Fibroblast of skin of abdomen (primary cell): Measurements from ENCODE around the gene RASGRF2.

Source experiments
- DNase-seq: peaks from one replicate; pipeline ENCODE4 v3.0.0-alpha.2; 2013

Gene RASGRF2

DNA sequence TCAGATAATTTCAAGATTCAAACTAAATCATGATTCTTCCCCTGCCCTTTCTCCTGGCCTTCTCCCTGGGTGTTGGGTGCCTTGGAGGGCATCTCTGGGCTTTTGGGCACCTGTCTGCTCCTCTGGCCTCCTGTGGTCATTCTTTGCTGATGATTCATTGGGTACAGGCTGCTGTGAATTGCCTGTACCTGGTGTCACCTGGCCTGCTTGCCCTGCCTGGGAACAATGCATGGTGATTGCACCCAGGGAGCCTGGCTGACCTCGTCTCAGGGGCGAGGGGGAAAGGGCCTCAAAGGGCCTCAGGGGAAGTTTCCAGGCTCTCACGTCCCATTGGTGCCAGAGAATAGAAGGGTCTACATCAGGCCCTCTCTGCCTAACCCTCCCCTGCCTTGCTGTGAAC lies 252.9 kb downstream of the RASGRF2 start:
- DNase-seq, result no peak

DNA sequence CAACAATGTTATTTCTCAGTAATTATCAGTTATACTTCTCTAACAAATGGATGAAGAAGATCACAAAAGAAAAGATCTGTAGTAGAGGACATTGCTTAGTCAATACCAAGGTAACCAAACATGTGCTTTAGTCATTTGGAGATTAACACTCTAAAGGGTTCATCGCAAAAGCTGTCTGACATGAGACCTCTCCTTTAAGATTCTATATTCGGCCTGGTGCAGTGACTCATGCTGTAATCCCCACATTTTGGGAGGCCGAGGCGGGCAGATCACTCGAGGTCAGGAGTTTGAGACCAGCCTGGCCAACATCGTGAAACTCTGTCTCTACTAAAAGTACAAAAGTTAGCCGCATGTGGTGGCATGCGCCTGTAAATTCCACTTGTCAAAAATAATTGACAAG lies 254.7 kb downstream of the RASGRF2 start:
- DNase-seq, result no peak

DNA sequence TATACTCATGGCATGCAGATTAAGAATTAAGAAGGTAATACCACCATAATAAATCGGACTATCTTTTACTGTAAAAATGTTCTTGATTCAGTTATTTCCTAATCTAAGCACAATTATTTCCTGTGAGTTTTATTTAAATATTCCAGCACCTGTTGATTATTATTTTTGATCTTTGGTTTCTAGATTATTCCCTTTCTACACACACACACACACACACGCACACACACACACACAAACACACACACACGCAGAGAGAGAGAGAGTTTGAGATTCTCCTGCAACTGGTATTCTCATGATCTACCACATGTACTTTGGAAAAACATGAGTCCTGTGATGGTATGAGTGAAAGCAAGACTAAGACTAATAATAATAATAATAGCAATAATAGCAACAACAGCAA lies 256.0 kb downstream of the RASGRF2 start:
- DNase-seq, result no peak

DNA sequence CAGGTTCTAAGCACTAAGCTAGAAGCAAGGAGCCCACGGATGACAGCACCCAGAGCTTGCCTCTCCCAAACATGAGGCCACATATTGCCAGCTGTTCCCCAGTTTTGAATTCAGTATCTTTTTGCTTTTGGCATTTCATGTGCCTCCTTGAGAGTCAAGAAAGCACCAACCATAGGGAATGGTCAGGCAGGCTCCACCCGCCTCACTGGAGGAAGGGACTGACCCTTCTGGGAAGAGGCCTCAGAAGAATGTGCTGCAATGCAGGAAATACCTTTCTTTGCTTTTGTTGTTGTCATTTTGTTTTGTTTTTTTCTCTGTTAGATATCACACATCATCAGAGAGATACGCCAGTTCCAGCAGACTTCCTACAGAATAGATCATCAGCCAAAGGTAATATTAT lies 259.2 kb downstream of the RASGRF2 start:
- DNase-seq, result no peak

DNA sequence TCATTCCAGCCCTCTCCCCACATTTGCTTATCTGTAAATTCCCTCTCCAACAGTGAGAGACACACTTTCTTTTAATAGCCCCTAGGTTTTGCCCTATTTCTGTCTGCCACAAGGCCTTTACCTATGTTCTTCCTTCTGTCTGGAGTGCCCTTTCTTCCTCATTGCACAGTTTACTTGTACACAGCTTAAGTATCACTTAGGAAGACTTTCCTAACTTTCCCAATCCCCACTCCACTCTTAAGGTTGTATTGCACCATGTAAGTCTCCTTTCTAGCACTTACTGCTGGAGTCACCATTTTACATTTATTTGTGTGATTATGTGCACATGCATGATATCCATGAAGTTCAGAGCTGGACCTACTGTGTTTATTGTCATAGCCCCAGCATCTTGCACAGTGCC lies 262.1 kb downstream of the RASGRF2 start:
- DNase-seq, result no peak

DNA sequence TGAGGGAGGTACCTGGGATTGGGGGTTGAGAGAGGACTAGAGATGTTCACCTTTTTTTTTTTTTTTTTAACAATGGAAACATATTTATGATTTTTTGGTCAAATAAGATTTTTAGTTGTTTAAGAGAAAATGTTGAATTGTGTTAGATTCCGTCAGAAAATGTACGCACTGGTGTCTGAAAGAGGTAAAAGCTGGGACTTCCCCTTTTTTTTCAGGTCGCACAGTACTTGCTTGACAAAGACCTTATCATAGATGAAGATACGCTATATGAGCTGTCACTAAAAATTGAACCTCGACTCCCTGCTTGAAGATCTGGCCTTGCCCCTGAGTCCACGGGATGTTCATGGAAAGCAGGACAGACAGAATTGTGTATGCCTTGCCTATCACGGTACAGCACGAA lies 265.3 kb downstream of the RASGRF2 start:
- DNase-seq, result no peak

DNA sequence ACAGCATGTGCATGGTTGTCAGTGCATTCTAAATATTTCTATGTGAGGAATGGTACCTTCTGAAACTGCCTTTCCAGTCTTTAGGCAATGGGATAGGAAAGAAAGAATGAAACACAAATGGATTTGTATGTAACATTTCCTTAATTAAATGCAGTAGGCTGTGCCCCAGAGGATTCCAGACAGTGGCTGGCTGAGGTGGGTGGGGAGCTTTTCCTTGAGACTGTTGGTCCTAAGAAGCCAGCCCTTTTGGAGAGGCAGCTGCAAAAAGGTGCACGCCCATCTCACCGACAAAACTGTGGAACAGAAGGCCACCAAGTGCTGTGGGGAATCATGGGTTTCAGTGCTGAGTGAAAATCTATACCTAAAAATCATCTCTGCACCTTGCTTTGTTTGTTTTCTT lies 266.1 kb downstream of the RASGRF2 start:
- DNase-seq, result no peak

DNA sequence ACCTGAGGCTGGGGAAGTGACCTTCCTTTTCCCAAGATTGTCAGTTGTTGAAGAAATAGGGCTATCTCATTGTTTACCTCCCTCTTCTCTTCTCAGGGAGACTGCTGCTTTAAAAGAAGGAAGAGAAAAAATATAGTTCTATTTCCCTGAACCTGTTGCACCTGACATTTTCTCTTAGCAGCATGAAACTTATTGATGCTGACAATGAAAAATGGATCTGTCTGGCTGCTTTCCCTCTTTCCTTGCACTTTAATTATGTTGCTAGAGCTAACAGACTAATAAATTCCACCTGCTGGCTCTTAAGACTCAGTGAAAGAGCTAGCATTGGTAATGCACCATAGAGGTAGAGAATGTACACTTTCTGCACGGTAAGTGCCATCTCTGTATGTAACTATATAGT lies 266.8 kb downstream of the RASGRF2 start:
- DNase-seq, result no peak

DNA sequence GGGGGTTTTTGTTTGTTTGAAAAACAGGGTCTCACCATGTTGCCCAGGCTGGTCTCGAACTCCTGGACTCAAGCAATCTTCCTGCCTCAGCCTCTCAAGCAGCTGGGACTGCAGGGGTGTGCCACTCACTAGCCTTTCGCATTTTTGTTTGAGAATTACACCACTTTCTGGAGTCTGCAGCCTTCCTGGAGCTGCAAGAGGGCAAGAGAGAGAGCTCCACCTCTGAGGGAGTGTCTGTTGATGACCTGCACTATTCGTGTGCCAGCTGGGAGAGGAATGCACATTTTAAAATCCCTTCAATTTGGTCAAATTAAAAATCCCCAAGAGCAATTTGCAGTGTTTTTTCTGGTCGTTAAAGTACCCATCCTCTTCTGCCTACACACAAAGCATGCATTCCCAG lies 267.9 kb downstream of the RASGRF2 start:
- no peak for DNase-seq

DNA sequence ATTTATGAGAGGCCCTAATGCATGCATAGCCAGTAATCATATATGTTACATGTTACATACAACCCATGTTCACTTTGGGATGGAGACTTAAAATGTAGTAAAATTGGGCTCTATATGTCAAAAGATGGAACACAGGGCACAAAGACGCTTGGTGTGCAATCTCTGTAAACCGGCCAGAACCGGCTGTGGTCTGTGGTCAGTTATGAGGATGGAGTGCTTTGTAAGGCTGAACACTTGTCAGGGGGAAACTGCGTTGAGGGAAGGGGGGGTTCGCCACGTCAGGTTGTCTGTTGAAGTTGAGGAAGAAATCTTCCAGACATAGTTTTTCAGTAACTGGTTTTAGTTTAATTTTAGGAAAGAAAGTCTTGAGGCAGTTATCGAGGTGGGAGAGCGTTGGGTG lies 270.3 kb downstream of the RASGRF2 start:
- no peak for DNase-seq

DNA sequence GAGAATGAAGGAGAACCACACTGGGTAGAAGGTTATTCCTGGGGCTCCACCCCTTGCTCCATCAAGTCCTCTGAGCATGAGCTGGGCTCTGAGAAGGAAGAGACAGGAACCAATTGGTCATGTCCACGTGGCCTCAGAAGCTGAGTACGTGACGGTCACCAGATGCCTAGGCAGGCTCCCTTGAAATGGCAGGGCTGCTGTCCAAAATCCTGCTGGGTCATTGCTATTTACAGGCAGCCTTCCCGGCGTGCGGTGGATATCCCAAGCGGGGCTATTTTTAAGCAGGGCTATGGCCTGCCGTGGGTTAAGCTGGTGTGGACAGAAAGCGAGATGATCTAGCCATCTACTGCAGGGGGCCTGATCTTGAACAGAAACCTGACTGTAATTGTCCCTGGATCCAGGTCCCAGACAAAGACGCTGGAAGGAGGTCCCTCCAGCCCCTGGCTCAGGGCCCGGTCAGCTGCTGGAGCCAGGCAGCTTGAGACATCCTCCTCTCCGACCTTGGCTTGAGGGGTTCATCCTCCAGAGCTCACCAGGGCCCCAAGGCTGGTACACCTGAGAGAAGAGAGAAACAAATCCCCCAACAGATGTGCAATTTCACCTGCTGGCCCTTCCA lies 272.4 kb downstream of the RASGRF2 start:
- no peak for DNase-seq

DNA sequence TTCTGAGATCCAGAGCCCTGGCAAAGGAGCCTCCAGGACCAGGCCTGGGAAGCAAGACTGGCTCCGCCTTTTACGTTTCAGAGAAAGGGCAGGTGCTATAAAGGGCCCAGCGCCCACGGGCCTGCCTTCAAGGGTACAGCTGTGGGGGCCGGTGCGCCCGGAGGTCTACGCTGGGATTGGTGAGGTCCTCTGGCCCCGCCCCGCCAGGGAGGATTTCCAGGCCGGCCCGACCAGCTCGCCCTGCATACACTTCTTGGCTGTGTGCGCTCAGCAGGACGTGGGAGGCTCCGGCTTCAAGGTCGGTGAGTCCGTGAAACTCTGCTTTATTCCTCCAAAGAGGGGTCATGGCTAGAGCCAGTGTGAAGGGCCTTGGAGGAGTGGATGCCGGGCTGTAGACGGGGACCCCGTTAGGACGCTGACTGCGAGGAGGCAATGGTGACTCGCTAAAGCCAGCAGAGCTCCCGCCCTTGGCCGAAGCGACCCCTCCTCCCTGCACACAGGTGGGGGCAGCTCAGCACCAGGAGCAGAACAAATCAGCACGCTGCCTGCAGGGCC lies 273.0 kb downstream of the RASGRF2 start, which contains the start of gene CKMT2:
Gene CKMT2, plus strand, starts transcription at position 243 of the 555 bp plus-strand sequence. CDS start 17,811 bp downstream, outside the sequence.
- DNase-seq, result peak; percentile 9

DNA sequence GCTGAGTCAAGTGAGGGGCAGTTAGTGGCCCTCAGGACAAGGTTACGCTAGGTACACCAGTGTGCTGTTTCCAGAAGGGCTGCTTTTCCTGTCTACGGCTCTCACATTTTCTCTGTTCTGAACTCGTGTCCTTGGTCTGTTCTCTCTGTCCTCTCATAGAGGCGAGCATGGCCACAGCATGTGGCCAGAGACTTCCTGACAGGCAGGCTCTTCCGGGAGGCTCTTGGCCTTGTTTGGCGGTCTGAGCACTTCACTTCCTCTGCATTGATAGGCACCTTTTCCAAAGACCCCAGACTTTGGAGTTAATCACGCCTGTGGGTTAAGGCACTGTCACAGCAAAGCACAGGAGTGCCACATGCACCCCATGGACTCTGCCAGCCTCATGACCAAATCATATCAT lies 274.1 kb downstream of the RASGRF2 start:
- no peak for DNase-seq

DNA sequence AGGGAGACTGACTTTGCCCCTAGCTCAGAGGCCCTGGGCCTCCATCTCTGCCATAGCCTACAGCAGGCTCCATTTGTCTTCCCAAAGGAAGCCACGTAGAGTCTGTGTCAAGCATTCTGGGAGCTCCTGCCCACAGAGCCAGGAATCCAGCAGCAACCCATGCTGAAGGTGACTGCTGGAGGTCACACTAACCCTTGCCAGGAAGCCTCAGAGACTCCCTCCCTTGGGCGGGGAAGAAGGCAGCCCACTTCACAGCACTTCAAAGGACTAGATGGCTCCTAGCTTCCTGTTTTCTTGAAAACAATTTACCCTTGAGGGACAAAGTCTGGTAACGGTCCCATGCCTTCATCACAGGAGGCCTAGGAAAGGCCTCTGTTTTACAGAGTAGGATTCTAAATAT lies 274.6 kb downstream of the RASGRF2 start:
- DNase-seq, result no peak

DNA sequence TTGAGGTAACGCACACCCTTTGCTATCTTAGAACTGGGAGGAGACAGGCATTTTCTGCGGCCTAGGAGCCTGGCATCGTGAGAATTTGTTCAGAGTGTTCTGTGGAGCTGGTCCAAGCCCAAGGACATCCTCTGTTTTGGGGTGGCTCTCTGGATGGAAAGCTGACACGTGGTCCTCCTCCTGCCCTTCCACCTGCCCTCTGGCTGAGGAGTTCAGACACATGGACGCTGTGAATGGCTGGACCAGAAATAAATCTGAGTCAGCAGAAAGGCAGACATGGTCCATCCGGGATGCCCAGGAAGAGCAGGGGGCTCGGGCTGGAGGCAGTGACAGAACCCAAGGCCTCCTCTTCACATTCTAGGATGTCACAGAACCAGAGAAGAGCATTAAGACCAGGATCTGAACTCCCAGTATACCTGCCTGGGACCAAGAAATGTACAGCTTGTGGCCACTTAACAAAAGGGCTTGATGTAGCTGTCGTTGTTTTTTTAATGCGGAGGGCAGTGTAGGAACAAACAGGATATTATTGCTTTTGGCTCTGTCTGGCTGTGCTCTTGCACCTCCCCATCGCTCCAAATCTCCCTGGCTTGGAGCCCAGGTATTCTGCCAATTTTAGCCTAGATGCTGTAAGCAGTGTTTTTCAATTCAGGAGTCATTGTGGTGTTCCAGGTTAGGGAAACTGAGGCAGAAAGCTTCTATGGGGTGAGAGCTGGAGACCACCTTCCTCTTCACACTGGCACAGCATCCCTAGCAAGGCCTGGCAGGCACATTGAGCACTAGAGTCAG lies 275.3 kb downstream of the RASGRF2 start:
- DNase-seq, result no peak

DNA sequence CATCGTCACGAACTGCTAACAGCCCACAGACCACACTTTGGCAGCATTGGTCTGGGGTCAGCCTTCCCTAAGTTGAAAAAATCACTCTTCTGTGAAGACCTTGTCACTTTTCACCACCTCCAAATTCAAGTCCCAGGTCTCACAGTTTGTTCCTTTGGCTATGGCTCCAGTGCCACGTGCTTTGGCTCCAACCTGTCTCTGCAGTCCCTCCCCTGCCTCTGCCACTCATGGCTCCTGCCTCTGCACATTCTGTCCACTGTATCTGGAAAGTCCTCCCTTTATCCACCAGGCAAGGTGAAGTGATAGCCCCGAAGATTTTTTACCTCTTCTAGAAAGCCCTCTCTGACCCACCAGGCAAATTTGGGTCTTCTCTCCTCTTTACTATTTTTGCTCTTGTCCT lies 278.3 kb downstream of the RASGRF2 start:
- no peak for DNase-seq

DNA sequence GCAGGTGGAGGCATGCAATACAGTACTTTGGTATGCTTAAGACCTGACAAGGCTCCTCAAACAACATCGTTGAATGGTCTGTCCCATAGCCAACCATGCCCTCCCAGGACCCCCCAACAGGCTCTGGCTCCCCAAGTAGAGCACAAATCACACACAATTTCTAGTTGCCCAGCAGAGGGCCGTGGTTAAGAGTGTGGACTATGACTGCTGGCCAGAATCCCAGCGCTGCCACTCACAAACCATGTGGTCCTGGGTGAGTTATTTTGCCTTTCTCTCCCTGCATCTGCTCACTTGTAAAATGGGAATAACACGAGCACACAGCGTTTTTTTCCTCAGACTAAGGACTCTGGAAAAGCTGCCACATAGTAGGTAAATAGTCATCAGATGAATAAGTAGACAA lies 279.4 kb downstream of the RASGRF2 start:
- DNase-seq, result no peak

DNA sequence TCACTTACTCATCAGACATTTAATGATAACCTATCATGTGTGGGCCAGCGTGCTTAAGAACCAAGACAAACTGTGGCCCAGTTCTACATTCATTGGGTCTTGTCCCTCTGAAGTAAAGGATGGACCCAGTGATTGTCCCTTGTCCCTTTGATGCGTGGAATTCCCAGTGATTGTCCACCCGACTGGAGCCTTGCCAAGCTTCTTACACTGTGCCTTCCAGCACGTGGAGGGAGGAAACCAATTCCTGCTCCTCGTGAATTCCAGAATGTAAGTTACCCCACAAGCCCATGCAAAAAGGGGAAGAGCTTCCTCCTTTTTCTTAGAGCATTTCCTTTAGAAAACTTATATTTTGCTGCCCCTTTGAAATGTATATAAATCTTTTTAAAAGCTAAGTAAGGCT lies 280.8 kb downstream of the RASGRF2 start:
- no peak for DNase-seq

DNA sequence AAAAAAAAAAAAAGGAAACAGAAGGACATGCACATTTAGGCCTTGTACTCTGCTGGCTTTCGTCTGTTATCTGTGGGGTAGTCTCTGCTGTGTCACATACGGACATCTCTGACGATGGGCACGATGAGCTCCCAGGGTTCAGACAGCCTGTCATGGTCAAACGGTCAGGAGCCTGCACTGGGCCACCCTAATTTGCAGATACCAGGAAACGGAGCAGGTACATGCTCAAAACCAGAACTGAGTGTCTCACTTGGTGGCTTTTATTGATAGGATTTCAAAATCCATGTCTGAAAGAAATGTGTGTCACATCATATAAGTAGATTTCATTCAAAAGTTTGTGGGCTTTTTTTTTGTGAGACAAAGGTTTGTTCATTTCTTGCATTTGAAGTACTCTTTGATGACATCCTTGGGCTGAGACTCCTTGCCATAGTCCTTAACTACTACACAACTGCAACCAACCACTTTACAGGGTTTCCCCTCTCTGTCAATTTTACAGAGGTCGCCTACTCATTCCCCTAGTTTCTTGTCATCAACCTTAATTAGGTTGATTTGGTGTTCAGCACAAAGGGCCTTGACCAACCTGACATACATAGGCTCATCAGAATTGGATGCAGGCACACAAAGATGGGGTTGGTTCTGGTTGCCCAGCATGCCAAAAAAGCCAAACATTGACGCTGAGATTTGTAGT lies 281.9 kb downstream of the RASGRF2 start:
- no peak for DNase-seq

DNA sequence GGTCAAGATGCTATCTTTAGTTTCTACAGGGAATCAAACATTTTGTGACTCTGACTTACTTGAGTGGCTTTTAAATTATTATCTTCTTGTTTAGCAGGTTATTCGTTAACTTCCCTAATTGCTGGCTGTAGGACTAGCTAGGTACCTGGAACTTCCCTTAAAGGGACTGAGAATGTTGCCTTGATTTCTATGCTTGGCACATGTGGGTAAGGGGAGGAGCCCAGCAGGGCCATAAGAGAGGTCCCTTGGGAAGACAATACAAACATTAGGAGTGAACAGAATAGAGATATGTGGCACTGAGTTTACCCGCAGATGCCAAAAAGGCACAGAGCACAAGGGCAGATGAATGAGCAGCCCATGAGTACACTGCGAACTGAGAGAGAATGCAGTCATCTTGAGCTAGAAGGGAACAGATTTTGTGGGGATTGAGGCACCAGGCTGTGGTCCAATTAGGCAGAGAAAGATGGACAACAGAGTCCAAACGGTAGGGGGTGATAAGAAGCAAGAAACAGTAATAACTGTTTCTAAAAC lies 282.8 kb downstream of the RASGRF2 start:
- DNase-seq, result no peak

DNA sequence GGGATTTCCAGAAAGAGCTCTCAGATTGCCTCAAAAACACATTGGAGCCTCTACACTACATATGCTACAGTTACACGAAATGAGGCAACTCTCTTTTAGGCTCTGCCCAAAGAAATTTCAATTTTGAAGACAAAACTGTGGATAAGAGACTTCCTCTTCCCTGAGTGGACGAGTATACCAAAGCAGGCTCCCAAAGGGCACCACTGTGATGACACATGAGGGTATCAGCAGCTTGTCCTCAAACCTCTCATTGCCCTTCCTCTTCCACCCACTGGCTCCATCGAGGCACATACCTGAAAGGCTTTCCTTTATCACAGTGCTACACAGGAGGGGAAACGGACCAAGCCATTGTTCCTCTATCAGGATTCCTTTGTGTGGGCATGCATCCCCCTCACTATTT lies 284.3 kb downstream of the RASGRF2 start:
- DNase-seq, result no peak

DNA sequence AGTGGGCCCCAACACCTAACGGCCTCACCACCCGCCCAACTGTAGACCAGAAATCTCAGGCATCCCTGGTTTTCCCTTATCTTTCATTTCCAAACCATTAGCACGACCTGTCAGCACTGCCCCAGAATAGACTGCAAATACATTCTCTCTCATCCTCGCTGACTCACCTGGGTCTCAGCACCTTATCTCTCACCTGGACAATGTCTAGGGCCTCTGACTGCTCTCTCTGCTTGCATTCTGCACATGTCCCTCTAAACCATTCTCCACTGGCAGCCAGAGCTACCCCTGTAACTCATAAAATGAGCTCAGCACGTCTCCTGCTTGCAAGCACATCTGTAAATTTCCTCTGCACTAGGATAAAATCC lies 285.7 kb downstream of the RASGRF2 start:
- DNase-seq, result no peak

DNA sequence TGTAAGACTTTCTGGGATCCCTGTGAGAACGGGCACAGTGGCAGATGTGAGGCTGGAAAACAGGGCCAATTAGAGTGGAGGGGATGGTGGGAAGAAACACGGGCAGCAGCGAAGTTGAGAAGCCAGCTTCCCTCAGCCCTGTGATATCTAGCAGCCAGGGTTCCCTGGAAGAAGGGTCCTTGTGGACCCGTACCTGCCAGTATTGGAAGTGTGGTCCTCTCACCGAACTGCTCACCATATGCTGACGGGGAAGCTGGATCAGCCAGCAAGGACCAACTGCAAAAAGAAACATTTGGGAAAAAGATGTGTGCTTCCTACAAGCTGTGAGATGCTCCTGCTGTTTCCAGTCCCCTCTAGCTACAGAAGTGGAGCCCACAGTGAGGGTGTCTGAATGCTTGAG lies 286.5 kb downstream of the RASGRF2 start:
- no peak for DNase-seq
